ENCODE results near the gene FIG4. TPM values are rescaled to one million over a fixed set of nuclear protein-coding genes. Genes with fewer than 3 reads are reported as not detected.
A peak's percentile ranks its signal among the peaks of the same experiment; 100 is the strongest.

Gene FIG4
- total RNA-seq, 5 donors from 2014 or later (not counting 1 experiment from before 2014, with no cell fraction given), result 10.5 to 13.5 (median 11.5) TPM

DNA sequence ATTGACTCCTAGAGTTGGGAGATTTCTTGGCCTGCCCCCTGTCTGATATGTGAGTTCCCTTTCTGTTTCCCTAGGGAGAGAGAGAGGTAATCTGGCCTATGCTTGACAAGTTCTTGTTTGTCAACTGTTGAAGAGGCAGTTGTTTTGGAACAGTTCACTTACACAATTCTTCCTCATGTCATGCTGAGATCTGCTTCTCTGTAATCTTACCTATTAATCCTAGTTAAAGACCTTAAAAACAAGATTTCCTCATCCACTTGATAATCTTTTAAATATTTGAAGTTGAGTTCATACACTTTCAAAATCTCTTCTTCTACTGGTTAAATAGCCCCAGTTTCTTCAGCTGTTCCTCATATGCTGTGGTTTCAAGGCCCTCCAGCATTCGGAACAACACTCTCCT, 89.9 kb downstream of the FIG4 start:
- ATAC-seq (replicated peaks in 1 of 4), result no peak
- WGBS (ENCODE audit: insufficient coverage), result no CpG with 5 or more reads among the region's 1 CpG
- Mint-ChIP-seq H3K36me3 (peaks cover 41% of the 10 kb centered on the region), H3K9me3 (no peaks in the 10 kb centered on the region), H3K4me1 (no peaks in the 10 kb centered on the region), H3K4me3 (no peak overlapping the region), H3K27me3 (no peaks in the 10 kb centered on the region), H3K27ac (no peak overlapping the region)
- no peak overlapping the region for H3K27ac ChIP-seq (ENCODE audit: low read length)
- CTCF ChIA-PET, result no interaction called here
- DNase-seq, result no peak
- POLR2A ChIA-PET, result interaction anchor here in 1 of 2 donors (0.5 kb wide), 1 partner anchor 1039 kb away, joined by 3 read pairs; no protein-coding TSS in a partner anchor
- H3K27me3 ChIP-seq (replicated peaks in 1 of 2; ENCODE audit: control insufficient read depth in 2 of 2, extremely low read depth in 1 of 2, insufficient read depth in 2 of 2, low read length in 1 of 2), result no peaks in the 10 kb centered on the region
- H3K4me1 ChIP-seq (ENCODE audit: control insufficient read depth in 1 of 2, extremely low read depth in 1 of 2, insufficient read depth in 2 of 2, low read length in 2 of 2), result no peaks in the 10 kb centered on the region
- H3K36me3 ChIP-seq (ENCODE audit: control insufficient read depth in 2 of 2, extremely low read depth in 1 of 2, insufficient read depth in 1 of 2, low read length in 1 of 2), result peaks cover 0 to 4% of the 10 kb centered on the region in 2 donors
- H3K9me3 ChIP-seq, result no peaks in the 10 kb centered on the region
- H3K4me3 ChIP-seq (ENCODE audit: control insufficient read depth in 1 of 2, extremely low read depth in 1 of 2, low read length in 1 of 2), result no peak overlapping the region

DNA sequence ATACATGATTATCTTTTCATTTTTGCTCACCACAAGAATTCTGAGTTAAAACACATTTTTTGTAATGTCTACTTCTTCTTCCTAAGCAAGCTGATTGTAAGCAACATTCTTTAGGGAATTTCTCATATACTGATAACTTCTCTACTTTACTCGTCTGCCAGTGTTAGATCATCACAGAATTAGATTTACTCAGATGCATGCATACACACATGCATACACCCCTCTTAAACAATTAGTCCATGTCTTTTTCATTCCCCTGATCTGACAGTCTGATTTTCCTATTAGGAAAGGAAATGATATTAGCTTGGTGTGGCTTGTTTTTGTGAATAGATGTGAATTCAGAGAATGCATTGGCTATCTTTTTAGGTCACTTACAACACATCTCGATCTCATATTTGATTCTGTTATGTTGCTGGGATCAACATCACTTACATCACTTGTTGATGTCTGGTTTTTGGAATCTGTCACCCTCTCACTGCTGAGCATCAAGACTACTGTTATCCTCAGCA, 91.4 kb downstream of the FIG4 start:
- no peaks in the 10 kb centered on the region for H3K27me3 ChIP-seq (replicated peaks in 1 of 2; ENCODE audit: control insufficient read depth in 2 of 2, extremely low read depth in 1 of 2, insufficient read depth in 2 of 2, low read length in 1 of 2)
- no peak overlapping the region for H3K27ac ChIP-seq (ENCODE audit: low read length)
- ATAC-seq (replicated peaks in 1 of 4) (no peak), DNase-seq (no peak)
- Mint-ChIP-seq H3K9me3 (no peaks in the 10 kb centered on the region), H3K27ac (no peak overlapping the region), H3K27me3 (no peaks in the 10 kb centered on the region), H3K4me1 (no peaks in the 10 kb centered on the region), H3K36me3 (peaks cover 50% of the 10 kb centered on the region), H3K4me3 (no peak overlapping the region)
- WGBS (ENCODE audit: insufficient coverage), result no CpG with 5 or more reads among the region's 2 CpGs
- no peak overlapping the region for H3K4me3 ChIP-seq (ENCODE audit: control insufficient read depth in 1 of 2, extremely low read depth in 1 of 2, low read length in 1 of 2)
- ChIA-PET CTCF (no interaction called here), POLR2A (no interaction called here)
- peaks cover 0 to 4% of the 10 kb centered on the region in 2 donors for H3K36me3 ChIP-seq (ENCODE audit: control insufficient read depth in 2 of 2, extremely low read depth in 1 of 2, insufficient read depth in 1 of 2, low read length in 1 of 2)
- no peaks in the 10 kb centered on the region for H3K9me3 ChIP-seq
- H3K4me1 ChIP-seq (ENCODE audit: control insufficient read depth in 1 of 2, extremely low read depth in 1 of 2, insufficient read depth in 2 of 2, low read length in 2 of 2), result no peaks in the 10 kb centered on the region

DNA sequence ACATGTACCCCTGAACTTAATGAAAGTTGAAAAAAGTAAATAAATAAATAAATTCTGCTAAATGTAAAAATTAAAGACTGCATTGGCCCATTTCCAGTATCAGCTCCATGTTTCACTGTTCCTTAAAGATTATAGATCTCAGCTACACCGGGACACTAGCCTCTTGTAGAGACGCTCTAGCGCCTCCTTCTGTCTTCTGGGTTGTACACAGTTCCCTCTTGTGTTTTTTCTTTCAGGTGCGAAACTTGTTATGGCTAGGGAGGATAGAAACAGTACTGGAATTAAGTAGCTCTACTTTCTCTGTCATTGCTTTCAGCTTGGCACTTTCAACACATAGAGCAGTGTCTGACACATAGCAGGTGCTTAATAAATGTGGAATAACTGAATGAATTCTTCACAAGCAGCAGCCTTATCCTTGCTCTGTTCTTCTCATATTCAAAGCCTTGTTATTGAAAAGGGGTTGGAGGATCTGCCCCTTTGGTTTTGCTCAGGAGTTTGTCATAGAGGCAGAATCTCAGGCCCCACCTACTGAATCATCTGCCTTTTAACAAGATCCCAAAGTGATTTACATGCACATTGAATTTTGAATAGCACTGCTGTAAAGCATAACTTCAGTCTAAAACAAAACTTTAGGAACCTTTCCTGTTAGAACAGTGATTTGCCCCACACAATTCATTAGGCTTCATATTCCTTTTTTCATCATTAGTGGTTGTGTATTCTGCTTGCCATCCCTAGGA, 92.3 kb downstream of the FIG4 start:
- no peak overlapping the region for H3K4me3 Mint-ChIP-seq
- ChIA-PET CTCF (interaction anchor here in 1 of 2 donors (0.6 kb wide), 1 partner anchor 360 kb away, joined by 4 read pairs; no protein-coding TSS in a partner anchor), POLR2A (no interaction called here)
- ATAC-seq (replicated peaks in 1 of 4) (no peak), DNase-seq (peak in 2 of 35 experiments; percentile 4 to 14)
- no peaks in the 10 kb centered on the region for H3K9me3 Mint-ChIP-seq
- Histone ChIP-seq H3K36me3 (ENCODE audit: control insufficient read depth in 2 of 2, extremely low read depth in 1 of 2, insufficient read depth in 1 of 2, low read length in 1 of 2) (peaks cover 0 to 4% of the 10 kb centered on the region in 2 donors), H3K4me1 (ENCODE audit: control insufficient read depth in 1 of 2, extremely low read depth in 1 of 2, insufficient read depth in 2 of 2, low read length in 2 of 2) (no peaks in the 10 kb centered on the region), H3K27me3 (replicated peaks in 1 of 2; ENCODE audit: control insufficient read depth in 2 of 2, extremely low read depth in 1 of 2, insufficient read depth in 2 of 2, low read length in 1 of 2) (no peaks in the 10 kb centered on the region), H3K9me3 (no peaks in the 10 kb centered on the region), H3K27ac (ENCODE audit: low read length) (no peak overlapping the region), H3K4me3 (ENCODE audit: control insufficient read depth in 1 of 2, extremely low read depth in 1 of 2, low read length in 1 of 2) (no peak overlapping the region)
- peaks cover 51% of the 10 kb centered on the region for H3K36me3 Mint-ChIP-seq
- H3K27me3 Mint-ChIP-seq, result no peaks in the 10 kb centered on the region
- whole genome bisulfite sequencing (ENCODE audit: insufficient coverage), result no CpG with 5 or more reads among the region's 4 CpGs
- no peaks in the 10 kb centered on the region for H3K4me1 Mint-ChIP-seq
- no peak overlapping the region for H3K27ac Mint-ChIP-seq

DNA sequence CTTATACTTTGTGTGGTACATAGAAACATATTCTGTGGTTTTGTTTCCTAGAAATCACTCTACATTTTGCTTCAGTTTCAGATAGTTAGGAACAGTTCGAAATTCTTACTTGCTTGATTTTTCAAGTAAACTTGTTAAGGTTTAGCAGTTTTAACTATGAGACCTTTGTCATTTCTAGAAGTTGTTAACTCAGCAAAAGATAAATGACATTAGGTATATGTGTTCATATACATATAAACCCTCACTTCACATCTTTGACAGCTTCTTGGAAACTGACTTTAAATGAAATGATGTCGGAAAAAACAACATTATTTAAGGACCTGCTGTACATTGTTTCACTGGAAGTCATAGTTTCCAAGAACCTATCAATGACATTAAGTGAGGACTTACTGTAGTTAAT, 96.2 kb downstream of the FIG4 start:
- Mint-ChIP-seq H3K9me3 (no peaks in the 10 kb centered on the region), H3K27ac (no peak overlapping the region), H3K4me3 (no peak overlapping the region), H3K36me3 (peaks cover 64% of the 10 kb centered on the region), H3K4me1 (no peaks in the 10 kb centered on the region), H3K27me3 (no peaks in the 10 kb centered on the region)
- H3K27me3 ChIP-seq (replicated peaks in 1 of 2; ENCODE audit: control insufficient read depth in 2 of 2, extremely low read depth in 1 of 2, insufficient read depth in 2 of 2, low read length in 1 of 2), result no peaks in the 10 kb centered on the region
- H3K4me3 ChIP-seq (ENCODE audit: control insufficient read depth in 1 of 2, extremely low read depth in 1 of 2, low read length in 1 of 2), result no peak overlapping the region
- ChIA-PET CTCF (no interaction called here), POLR2A (no interaction called here)
- no peaks in the 10 kb centered on the region for H3K4me1 ChIP-seq (ENCODE audit: control insufficient read depth in 1 of 2, extremely low read depth in 1 of 2, insufficient read depth in 2 of 2, low read length in 2 of 2)
- no peak overlapping the region for H3K27ac ChIP-seq (ENCODE audit: low read length)
- H3K36me3 ChIP-seq (ENCODE audit: control insufficient read depth in 2 of 2, extremely low read depth in 1 of 2, insufficient read depth in 1 of 2, low read length in 1 of 2), result peaks cover 0 to 12% of the 10 kb centered on the region in 2 donors
- DNase-seq, result no peak
- WGBS (ENCODE audit: insufficient coverage), result no CpG with 5 or more reads among the region's 2 CpGs
- no peaks in the 10 kb centered on the region for H3K9me3 ChIP-seq
- ATAC-seq (replicated peaks in 1 of 4), result no peak

DNA sequence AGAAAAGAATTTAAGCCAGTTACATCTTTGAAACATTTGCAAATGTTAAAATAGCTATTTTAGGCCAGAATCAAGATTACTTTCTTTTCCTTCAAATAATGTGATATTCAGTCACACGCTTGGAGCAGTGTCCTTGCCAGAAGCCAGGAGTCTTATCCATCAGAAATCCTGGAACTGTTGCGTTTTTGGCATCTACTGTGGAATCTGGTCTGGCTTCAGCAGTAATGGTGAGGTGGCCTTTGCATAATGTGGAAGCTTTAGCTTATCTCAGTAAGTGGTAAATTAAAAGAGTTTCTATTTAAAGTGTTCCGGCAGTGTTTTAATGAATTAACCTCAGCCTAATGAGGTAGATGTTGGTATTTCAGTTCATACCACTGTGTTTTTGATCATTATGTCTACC, 97.6 kb downstream of the FIG4 start:
- DNase-seq (no peak), ATAC-seq (replicated peaks in 1 of 4) (no peak)
- Histone ChIP-seq H3K9me3 (no peaks in the 10 kb centered on the region), H3K4me3 (ENCODE audit: control insufficient read depth in 1 of 2, extremely low read depth in 1 of 2, low read length in 1 of 2) (no peak overlapping the region), H3K27ac (ENCODE audit: low read length) (no peak overlapping the region), H3K36me3 (ENCODE audit: control insufficient read depth in 2 of 2, extremely low read depth in 1 of 2, insufficient read depth in 1 of 2, low read length in 1 of 2) (peaks cover 0 to 13% of the 10 kb centered on the region in 2 donors), H3K4me1 (ENCODE audit: control insufficient read depth in 1 of 2, extremely low read depth in 1 of 2, insufficient read depth in 2 of 2, low read length in 2 of 2) (no peaks in the 10 kb centered on the region), H3K27me3 (replicated peaks in 1 of 2; ENCODE audit: control insufficient read depth in 2 of 2, extremely low read depth in 1 of 2, insufficient read depth in 2 of 2, low read length in 1 of 2) (no peaks in the 10 kb centered on the region)
- Mint-ChIP-seq H3K4me1 (no peaks in the 10 kb centered on the region), H3K4me3 (no peak overlapping the region), H3K27me3 (no peaks in the 10 kb centered on the region), H3K9me3 (no peaks in the 10 kb centered on the region), H3K36me3 (peaks cover 66% of the 10 kb centered on the region), H3K27ac (no peak overlapping the region)
- 100% methylated on average over 1 of the region's 3 CpGs for WGBS (ENCODE audit: insufficient coverage)
- ChIA-PET CTCF (interaction anchor here in 1 of 2 donors (0.6 kb wide), 1 partner anchor 603 kb away, joined by 5 read pairs; no protein-coding TSS in a partner anchor), POLR2A (no interaction called here)

DNA sequence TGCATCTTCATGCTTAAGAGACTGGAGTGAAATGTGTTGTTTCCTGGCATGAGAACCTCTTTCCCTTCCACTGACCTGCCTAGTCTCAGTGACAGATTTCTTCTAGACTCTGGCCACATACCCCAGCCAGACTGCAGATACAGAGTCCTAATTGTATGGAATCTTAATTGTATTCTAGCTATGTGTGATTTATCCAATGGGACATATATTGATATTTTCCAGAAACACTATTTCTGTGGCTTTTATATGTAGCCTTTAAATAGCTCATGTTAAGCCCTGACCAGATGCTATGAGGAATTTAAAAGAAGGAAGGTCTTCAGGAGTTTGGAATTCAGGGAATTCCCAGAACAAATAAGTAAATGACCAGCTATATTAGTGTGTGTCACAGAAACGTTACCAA, 99.0 kb downstream of the FIG4 start:
- no peaks in the 10 kb centered on the region for H3K4me1 ChIP-seq (ENCODE audit: control insufficient read depth in 1 of 2, extremely low read depth in 1 of 2, insufficient read depth in 2 of 2, low read length in 2 of 2)
- ChIA-PET CTCF (no interaction called here), POLR2A (no interaction called here)
- Mint-ChIP-seq H3K4me1 (no peaks in the 10 kb centered on the region), H3K36me3 (peaks cover 72% of the 10 kb centered on the region), H3K9me3 (no peaks in the 10 kb centered on the region), H3K27ac (no peak overlapping the region), H3K4me3 (no peak overlapping the region), H3K27me3 (no peaks in the 10 kb centered on the region)
- no peak for ATAC-seq (replicated peaks in 1 of 4)
- no peaks in the 10 kb centered on the region for H3K27me3 ChIP-seq (replicated peaks in 1 of 2; ENCODE audit: control insufficient read depth in 2 of 2, extremely low read depth in 1 of 2, insufficient read depth in 2 of 2, low read length in 1 of 2)
- no peaks in the 10 kb centered on the region for H3K9me3 ChIP-seq
- no peak for DNase-seq
- H3K4me3 ChIP-seq (ENCODE audit: control insufficient read depth in 1 of 2, extremely low read depth in 1 of 2, low read length in 1 of 2), result no peak overlapping the region
- no peak overlapping the region for H3K27ac ChIP-seq (ENCODE audit: low read length)
- H3K36me3 ChIP-seq (ENCODE audit: control insufficient read depth in 2 of 2, extremely low read depth in 1 of 2, insufficient read depth in 1 of 2, low read length in 1 of 2), result peaks cover 0 to 15% of the 10 kb centered on the region in 2 donors
- WGBS (ENCODE audit: insufficient coverage), result no CpG with 5 or more reads among the region's 1 CpG
